Uterine smooth muscle cell (primary cell): ENCODE data around the gene CRHBP. TPM values are rescaled to one million over a fixed set of nuclear protein-coding genes. Genes with fewer than 3 reads are reported as not detected.

Source experiments
- total RNA-seq: library from RNA; depleted of rRNA; stranded (reverse); fragments of >200 nt; gene quantifications from 2 replicates; pipeline ENCODE4 v1.2.3, GENCODE V29; 2014

The CRHBP gene, protein sequence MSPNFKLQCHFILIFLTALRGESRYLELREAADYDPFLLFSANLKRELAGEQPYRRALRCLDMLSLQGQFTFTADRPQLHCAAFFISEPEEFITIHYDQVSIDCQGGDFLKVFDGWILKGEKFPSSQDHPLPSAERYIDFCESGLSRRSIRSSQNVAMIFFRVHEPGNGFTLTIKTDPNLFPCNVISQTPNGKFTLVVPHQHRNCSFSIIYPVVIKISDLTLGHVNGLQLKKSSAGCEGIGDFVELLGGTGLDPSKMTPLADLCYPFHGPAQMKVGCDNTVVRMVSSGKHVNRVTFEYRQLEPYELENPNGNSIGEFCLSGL
- 0.25 TPM in 1 of 2 replicates, not detected in the other for total RNA-seq

DNA sequence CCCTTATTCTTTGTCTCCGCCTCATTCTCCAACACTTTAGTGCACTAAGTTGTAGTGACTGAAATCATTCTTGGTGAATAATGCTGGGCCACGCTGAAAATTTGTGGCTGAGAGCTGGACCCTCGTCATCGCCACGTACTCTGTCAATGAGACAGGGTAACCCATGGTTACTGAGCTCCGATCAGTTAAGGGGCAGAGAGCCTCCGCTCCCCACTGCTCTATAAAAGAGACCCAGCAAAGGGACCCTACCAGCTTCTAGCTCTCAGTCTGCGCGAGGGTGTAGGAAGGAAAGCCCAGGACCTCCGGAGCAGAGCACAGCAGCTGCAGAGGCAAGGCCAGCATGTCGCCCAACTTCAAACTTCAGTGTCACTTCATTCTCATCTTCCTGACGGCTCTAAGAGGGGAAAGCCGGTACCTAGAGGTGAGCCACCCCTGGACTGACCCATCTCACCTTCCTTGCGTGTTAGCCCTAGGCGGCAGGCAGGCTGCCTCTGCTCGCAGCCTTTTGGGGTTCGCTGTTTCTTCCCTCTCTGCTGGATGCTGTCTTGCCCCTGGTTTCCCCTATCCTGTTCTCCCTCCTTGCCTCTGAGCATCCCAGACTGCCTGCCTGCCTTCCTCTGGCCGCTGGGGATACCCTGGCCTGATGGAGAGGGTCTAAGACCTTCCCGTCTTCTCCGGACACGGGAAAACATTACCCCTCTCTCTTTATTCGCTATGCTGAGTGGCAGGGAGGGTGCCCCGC lies at the start of gene CRHBP:
CRHBP (plus strand) TSS at position 251 of the 742 bp plus-strand sequence; CDS start at position 341, 90 bp downstream.

Other genes with a start within 250 kb of the CRHBP start
- 56.9 and 97.0 TPM in 2 replicates for gene F2R, start 236.9 kb upstream of the CRHBP start, total RNA-seq
- 60.6 and 62.0 TPM in 2 replicates for gene F2RL1, start 134.0 kb upstream of the CRHBP start, total RNA-seq
- not detected in 2 replicates for gene S100Z, start 103.0 kb upstream of the CRHBP start, total RNA-seq
- gene AGGF1, start 77.4 kb downstream of the CRHBP start, total RNA-seq, result 31.2 and 31.3 TPM in 2 replicates
- gene ZBED3, start 134.2 kb downstream of the CRHBP start, total RNA-seq, result 0.44 and 1.5 TPM in 2 replicates